D721Med (cell line): ENCODE measurements around the gene REEP6.

Source experiments
- DNase-seq: peaks from one replicate; pipeline ENCODE4 v3.0.0; 2011; ENCODE audit warnings: low spot score; ENCODE audit not compliant: insufficient read length
- FAIRE-seq: peaks from 2 replicates; lab custom pipeline; 2011; peaks lifted over from hg19 to GRCh38; lab: Jason Lieb, UNC
- TF ChIP-seq, protein P1 (sequence below): IDR thresholded peaks from 2 replicates; pipeline ENCODE4 v1.5.1; 2012; ENCODE audit warnings: mild to moderate bottlenecking, control low read depth; ENCODE audit not compliant: insufficient read depth; ENCODE audit errors: missing control alignments

Gene REEP6

DNA sequence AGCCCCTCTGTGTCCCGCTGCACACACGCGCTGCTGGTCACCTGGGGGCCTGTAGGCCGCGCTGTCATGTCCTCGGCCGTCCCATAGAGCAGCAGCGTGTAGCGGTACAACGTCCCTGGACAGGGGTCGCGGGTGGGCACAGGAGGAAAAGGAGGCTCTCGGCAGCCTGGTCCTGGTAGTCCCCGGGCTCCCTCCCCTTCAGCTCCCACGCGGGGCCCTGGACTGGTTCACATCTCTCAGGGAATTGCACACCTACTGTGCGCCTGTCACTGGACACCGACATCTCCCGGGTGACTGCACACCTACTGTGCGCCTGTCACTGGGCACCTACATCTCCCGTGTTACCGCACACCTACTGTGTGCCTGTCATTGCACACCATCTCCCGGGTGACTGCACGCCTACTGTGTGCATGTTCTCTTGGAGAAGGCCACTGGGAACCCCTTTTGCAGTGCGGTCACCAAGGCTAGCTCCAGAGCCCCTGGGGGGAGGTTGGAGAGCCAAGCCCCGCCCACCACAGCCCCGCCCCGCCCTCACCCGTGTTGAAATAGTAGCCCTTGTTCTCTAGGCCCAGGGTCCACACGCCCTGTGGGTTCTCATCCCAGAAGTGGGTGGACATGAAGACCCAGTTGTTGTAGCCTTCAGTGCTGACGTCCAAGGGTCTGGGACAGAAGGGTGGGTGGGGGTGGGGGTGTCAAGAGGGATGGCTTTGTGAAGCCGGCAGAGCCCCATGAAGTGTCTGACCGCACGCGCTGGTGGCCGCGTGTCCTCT, 8.4 kb upstream of the REEP6 start:
- peak; percentile 22 for DNase-seq
- TF ChIP-seq, protein P1, sequence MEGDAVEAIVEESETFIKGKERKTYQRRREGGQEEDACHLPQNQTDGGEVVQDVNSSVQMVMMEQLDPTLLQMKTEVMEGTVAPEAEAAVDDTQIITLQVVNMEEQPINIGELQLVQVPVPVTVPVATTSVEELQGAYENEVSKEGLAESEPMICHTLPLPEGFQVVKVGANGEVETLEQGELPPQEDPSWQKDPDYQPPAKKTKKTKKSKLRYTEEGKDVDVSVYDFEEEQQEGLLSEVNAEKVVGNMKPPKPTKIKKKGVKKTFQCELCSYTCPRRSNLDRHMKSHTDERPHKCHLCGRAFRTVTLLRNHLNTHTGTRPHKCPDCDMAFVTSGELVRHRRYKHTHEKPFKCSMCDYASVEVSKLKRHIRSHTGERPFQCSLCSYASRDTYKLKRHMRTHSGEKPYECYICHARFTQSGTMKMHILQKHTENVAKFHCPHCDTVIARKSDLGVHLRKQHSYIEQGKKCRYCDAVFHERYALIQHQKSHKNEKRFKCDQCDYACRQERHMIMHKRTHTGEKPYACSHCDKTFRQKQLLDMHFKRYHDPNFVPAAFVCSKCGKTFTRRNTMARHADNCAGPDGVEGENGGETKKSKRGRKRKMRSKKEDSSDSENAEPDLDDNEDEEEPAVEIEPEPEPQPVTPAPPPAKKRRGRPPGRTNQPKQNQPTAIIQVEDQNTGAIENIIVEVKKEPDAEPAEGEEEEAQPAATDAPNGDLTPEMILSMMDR = no peak
- FAIRE-seq = no peak

DNA sequence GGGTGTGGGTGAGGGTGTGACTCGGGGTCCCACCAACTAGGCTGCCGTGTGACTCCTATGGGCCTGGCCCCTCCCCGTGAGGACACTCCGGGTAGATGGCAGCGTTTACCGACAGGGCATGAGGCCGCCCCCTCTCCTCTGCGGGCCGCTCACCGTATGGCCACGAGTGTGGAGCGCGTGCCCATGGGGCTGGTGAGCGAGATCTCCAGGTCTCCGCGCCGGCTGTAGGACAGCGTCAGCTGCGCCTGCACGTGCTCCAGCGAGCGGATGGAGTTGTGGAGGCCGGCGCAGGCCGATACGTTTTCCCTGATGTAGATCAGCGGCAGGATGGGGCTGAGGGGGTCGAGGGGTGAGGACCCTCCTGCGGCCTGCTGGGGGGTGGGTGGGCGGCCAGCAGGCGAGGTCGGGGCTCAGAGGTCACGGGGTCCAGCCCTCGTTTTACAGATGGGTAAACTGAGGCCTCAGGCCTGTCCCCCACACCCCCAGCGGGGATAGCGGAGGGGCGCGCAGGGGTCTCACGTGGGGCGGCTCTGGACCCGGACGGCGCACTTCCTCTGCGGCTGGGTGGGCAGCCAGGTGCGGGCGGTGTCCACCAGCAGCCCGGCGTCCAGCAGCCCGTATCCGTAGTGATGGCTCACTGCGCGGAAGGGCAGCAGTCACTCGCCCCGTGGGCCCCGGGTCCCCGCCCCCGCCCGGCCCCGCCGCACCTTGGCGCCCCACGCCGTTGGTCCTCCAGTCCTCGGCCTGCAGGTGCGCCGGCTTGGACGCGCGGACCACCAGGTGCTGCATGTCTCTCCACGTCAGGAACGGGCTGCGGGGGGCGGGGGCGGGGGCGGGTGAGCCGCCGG, 7.6 kb upstream of the REEP6 start:
- TF ChIP-seq, protein P1 = no peak
- FAIRE-seq (no peak), DNase-seq (no peak)

DNA sequence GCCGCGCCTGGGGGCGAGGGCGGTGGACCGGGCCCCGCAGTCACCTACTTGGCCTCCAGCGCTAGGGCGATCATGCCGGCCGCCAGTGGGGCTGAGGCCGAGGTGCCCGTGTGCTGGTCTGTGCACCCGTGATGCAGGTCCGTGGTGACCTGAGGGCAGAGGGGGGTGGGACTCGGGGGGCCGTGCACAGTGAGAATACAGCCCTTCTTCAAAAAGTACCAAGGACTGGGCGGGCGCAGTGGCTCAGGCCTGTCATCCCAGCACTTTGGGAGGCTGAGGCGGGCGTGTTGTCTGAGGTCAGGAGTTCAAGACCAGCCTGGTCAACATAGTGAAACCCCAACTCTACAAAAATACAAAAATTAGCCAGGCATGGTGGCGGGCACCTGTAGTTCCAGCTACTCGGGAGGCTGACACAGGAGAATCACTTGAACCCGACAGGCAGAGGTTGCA, 7.0 kb upstream of the REEP6 start:
- FAIRE-seq (no peak), DNase-seq (no peak)
- TF ChIP-seq, protein P1 = no peak

DNA sequence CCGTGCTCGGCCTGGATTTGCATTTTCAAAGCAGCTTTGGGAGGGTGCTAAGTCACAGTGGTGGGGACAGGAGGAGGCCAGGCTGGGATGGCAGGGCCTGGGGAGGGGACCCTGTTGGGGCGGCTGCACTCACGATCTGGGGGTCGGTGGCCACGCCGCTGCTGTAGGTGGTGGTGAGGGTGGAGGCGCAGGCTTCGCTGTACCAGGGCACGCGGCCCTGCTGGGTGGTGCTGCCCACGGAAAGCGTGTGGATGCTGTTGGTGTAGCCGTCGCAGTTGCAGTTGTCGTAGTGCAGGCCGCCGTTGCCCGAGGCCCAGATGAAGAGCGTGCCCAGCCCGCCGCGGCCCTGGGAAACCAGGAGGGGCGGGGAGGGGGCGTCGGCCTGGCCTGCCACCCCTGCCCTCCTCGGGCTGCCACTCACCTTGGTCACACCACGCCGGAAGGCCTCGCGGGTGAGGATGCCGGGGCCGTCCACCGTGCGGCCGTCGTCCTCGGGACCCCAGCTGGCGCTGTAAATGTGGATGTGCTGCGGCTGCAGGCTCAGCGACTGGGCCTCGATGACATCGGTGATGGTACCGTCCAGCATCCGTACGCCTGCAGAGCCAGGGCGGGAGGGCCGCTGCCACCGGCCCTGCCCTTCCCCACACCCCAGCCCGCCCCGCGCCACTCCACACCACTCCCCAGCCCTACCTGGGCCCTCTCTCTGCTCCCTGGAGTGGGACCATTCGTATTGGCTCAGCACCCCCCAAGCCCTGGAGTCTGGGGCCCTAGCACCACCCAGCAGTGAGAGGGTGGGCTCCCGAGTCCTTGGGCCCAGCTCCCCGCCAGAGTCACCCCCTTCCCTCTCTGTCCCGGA, 4.0 kb upstream of the REEP6 start:
- DNase-seq = no peak
- FAIRE-seq = no peak
- TF ChIP-seq, protein P1 = no peak

DNA sequence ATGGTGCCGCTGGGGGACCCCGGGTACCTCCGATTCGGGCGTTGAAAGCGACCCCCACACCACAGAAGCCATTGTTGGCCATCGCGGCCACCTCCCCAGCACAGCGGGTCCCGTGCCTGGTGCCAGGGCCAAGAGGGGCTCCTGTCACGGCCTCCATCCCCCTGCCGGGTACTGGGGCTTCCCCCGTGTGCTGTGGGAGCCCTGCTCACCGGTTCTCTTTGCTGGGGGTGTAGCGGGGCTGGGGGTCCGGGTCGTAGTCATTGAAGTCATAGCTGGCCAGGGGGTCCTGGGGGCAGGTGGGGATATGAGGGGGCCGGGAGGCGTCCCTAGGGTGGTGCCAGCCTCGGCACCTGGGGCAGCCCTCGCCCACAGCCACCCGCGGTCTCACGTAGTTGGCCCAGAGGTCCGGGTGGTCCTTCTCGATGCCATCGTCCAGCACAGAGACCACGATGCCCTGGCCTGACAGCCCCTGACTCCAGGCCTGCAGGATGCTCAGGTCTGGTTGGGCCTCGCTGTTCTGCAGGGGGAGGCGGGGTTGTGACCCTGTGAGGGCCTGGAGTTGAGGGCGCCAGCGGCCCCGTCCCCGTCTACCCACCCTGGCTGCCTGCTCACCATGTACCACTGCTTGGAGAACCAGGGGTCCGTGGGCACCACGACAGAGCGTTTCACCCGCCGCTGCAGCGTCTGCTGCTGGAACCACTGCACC, 3.3 kb upstream of the REEP6 start:
- TF ChIP-seq, protein P1 = no peak
- no peak for DNase-seq

DNA sequence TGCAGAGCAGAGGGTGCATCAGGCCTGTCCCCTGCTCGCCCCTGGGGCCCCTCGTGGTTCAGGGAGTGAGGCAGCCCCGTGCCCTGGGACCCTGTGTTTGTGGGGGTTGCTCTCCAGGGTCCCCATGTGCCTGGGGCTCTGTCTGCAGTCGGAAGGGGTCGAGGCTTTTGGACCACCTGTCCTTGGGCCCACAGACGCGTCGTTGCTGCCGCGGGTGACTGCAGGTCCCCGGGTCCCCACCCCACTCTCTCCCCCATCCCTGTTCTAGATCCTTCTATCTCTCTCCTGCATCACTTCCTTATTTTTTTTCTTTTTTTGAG, 2.7 kb upstream of the REEP6 start:
- TF ChIP-seq, protein P1 = no peak
- no peak for FAIRE-seq
- DNase-seq = no peak

More for the DNA sequence above, 3.3 kb upstream of the REEP6 start:
- no peak for FAIRE-seq
